Measurements from ENCODE around the gene NLGN2. TPM values are rescaled to one million over a fixed set of nuclear protein-coding genes. Genes with fewer than 3 reads are reported as not detected.
A peak's percentile ranks its signal among the peaks of the same experiment; 100 is the strongest.

Gene NLGN2
- total and polyA plus RNA-seq, 2 of the 8 experiments (the other 6 are each of a cell fraction or from before 2014, with no cell fraction given) = 21.2 to 62.8 TPM

- Histone ChIP-seq H3K4ac (replicated peaks; ENCODE audit: insufficient read length, low read depth, low read length) (no peak overlapping the region), H3K27me3 (replicated peaks in 1 of 4; ENCODE audit: control insufficient read depth in 3 of 4, extremely low read depth in 1 of 4, insufficient read depth in 3 of 4, low read length in 3 of 4) (no peaks in the 10 kb centered on the region; a peak in 1 of 7 replicates), H2AK5ac (ENCODE audit: low read depth, low read length) (no peak overlapping the region), H2BK15ac (ENCODE audit: low read length) (no peak overlapping the region), H4K20me1 (replicated peaks in 1 of 2; ENCODE audit: control insufficient read depth in 1 of 2, insufficient read depth in 2 of 2, low read length in 2 of 2) (peaks cover 0 to 3% of the 10 kb centered on the region in 2 experiments), H3K4me3 (ENCODE audit: extremely low read depth in 1 of 4, insufficient read depth in 2 of 4, low read depth in 3 of 4, low read length in 4 of 4) (no peak overlapping the region), H3K79me2 (ENCODE audit: control insufficient read depth in 1 of 2, insufficient read depth in 2 of 2, low read length in 2 of 2) (no peaks in the 10 kb centered on the region), H2BK20ac (ENCODE audit: low read length) (no peak overlapping the region), H3K9me3 (ENCODE audit: insufficient read depth in 2 of 2, low read depth in 1 of 2, low read length in 1 of 2) (no peaks in the 10 kb centered on the region), H2BK12ac (ENCODE audit: low read depth, low read length) (peak overlapping the region; percentile 6; the same call in 1 of the 2 replicates), H2BK120ac (replicated peaks; ENCODE audit: low read depth, low read length) (no peak overlapping the region), H3K23ac (ENCODE audit: insufficient read length) (no peak overlapping the region), H2BK5ac (ENCODE audit: low read depth, low read length) (no peak overlapping the region), H3K23me2 (ENCODE audit: low read depth, low read length) (no peaks in the 10 kb centered on the region), H3K9ac (replicated peaks in 1 of 4; ENCODE audit: extremely low read depth in 1 of 4, low read depth in 3 of 4, low read length in 3 of 4) (no peak overlapping the region), H3K56ac (replicated peaks; ENCODE audit: insufficient read length, low read depth, low read length) (no peak overlapping the region), H2AFZ (ENCODE audit: low read length) (no peak overlapping the region), H3K27ac (ENCODE audit: low read depth, low read length) (no peak overlapping the region), H3K18ac (ENCODE audit: extremely low read depth, low read length) (no peak overlapping the region), H4K91ac (replicated peaks; ENCODE audit: insufficient read length, low read length) (no peak overlapping the region), H4K5ac (ENCODE audit: insufficient read length, low read depth, low read length) (no peak overlapping the region), H3K36me3 (ENCODE audit: control insufficient read depth in 2 of 4, insufficient read depth in 4 of 4, low read length in 3 of 4) (no peaks in the 10 kb centered on the region), H3K14ac (ENCODE audit: insufficient read length) (no peak overlapping the region), H4K8ac (ENCODE audit: extremely low read depth, insufficient read depth, low read length) (no peak overlapping the region), H3K4me1 (replicated peaks in 1 of 4; ENCODE audit: control insufficient read depth in 3 of 4, insufficient read depth in 4 of 4, low read length in 3 of 4) (no peaks in the 10 kb centered on the region; a peak in 1 of 7 replicates), H3K4me2 (ENCODE audit: insufficient read depth in 1 of 2, low read depth in 2 of 2, low read length in 2 of 2) (no peak overlapping the region), H3K79me1 (ENCODE audit: low read depth, low read length) (no peaks in the 10 kb centered on the region)
- 91% methylated on average over 7 of the region's 7 CpGs; no CpG with 5 or more reads in 1 of the 2 experiments for WGBS, 2 experiments (ENCODE audit: extremely low coverage in 1 of 2, insufficient coverage in 1 of 2, insufficient read length in 1 of 2, insufficient replicate concordance in 2 of 2, low coverage in 1 of 2, low lambda C conversion rate in 2 of 2, missing lambda C conversion rate in 1 of 2)
- ChIA-PET CTCF (ENCODE audit: partially characterized antibody) (interaction anchor here (0.7 to 3.3 kb wide), 5 partner anchors 9 to 133 kb away, joined by 3 to 17 read pairs (median 4); partner anchors contain the start of gene TMEM102), POLR2A (ENCODE audit: partially characterized antibody) (interaction anchor here (0.6 to 2.0 kb wide), 6 partner anchors 11 to 66 kb away, joined by 3 to 6 read pairs (median 4); partner anchors contain the start of gene TMEM256)
- no peak for FAIRE-seq
- TF ChIP-seq, protein P1, sequence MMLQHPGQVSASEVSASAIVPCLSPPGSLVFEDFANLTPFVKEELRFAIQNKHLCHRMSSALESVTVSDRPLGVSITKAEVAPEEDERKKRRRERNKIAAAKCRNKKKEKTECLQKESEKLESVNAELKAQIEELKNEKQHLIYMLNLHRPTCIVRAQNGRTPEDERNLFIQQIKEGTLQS (IDR thresholded peaks at IDR 0.05; ENCODE audit: insufficient read depth, low read depth, low read length) = no peak
- DNase-seq (ENCODE audit: low read depth in 1 of 2, low spot score in 2 of 2) = no peak
Observed at GRCh38 chr17:7427549-7427948, 19.9 kb downstream of the NLGN2 start.
